HepG2 (cell line): ENCODE measurements around the gene UPK1B. TPM values are rescaled to one million over a fixed set of nuclear protein-coding genes. Genes with fewer than 3 reads are reported as not detected.

ENCODE experiments used
- ASH2L ChIP-seq: fragments of 300-600, 200-600 bp; sonication (generic); IDR thresholded peaks from 2 replicates; pipeline ENCODE4 v1.7.0; 2017; ENCODE audit warnings: low read depth, mild to moderate bottlenecking, moderate library complexity, mixed read lengths, low read length; ENCODE audit not compliant: insufficient read length
- FOXA1 ChIP-seq, 2 experiments: fragments of 450-650 bp in 1 of 2; sonication (generic) in 1 of 2; formaldehyde crosslinking in 1 of 2; IDR thresholded peaks; 2 replicates each; pipeline versions ENCODE4 v1.4.0 to v1.6.1; 2016 to 2020; ENCODE audit warnings: missing genetic modification reagents in 1 of 2
- FOXK1 ChIP-seq: sonication (generic); formaldehyde crosslinking; IDR thresholded peaks from 2 replicates; pipeline ENCODE4 v1.4.0; 2020; ENCODE audit warnings: low read depth, missing genetic modification reagents, borderline replicate concordance
- IKZF1 ChIP-seq: fragments of 450-650 bp; IDR thresholded peaks from 2 replicates; pipeline ENCODE4 v1.7.1; 2016
- KDM5A ChIP-seq: fragments of 200-600 bp; sonication (generic); IDR thresholded peaks from 2 replicates; pipeline ENCODE4 v1.7.0; 2018; ENCODE audit warnings: antibody characterized with exemption, mild to moderate bottlenecking, low read length, borderline replicate concordance
- KLF11 ChIP-seq: IDR thresholded peaks from 2 replicates; pipeline ENCODE4 v1.6.1; 2016; ENCODE audit warnings: missing compliant biosample characterization
- MEF2D ChIP-seq: sonication (generic); formaldehyde crosslinking; IDR thresholded peaks from 2 replicates; pipeline ENCODE4 v1.5.1; 2020; ENCODE audit warnings: mild to moderate bottlenecking, missing genetic modification reagents
- RARA ChIP-seq: IDR thresholded peaks from 2 replicates; pipeline ENCODE4 v1.6.1; 2016; ENCODE audit warnings: missing genetic modification reagents, missing compliant biosample characterization
- RBAK ChIP-seq: sonication (generic); formaldehyde crosslinking; IDR thresholded peaks from 2 replicates; pipeline ENCODE4 v1.5.1; 2020; ENCODE audit warnings: mild to moderate bottlenecking, missing genetic modification reagents
- THAP11 ChIP-seq: IDR thresholded peaks from 2 replicates; pipeline ENCODE4 v1.6.1; 2016; ENCODE audit warnings: missing biosample characterization, missing genetic modification reagents
- TMF1 ChIP-seq: sonication (generic); formaldehyde crosslinking; IDR thresholded peaks from 2 replicates; pipeline ENCODE4 v1.8.1; 2022; ENCODE audit warnings: low read depth, missing genetic modification reagents
- ZNF629 ChIP-seq: sonication (generic); formaldehyde crosslinking; conservative IDR thresholded peaks from 2 replicates; pipeline ENCODE4 v1.5.0; 2020; ENCODE audit warnings: missing genetic modification reagents
- ZNF678 ChIP-seq: sonication (generic); formaldehyde crosslinking; IDR thresholded peaks from 2 replicates; pipeline ENCODE4 v1.4.0; 2020; ENCODE audit warnings: mild to moderate bottlenecking, missing genetic modification reagents
- ZNF724P ChIP-seq: sonication (generic); formaldehyde crosslinking; IDR thresholded peaks from 2 replicates; pipeline ENCODE4 v1.8.0; 2022; ENCODE audit warnings: missing genetic modification reagents, borderline replicate concordance
- polyA plus RNA-seq, 8 experiments: library from polyadenylated mRNA; depleted of rRNA in 3 of 8; stranded (reverse) in 7 of 8; unstranded in 1 of 8; fragments of >200 nt; fragmentation: Illumina TruSeq in 4 of 8; extraction: Trizol in 4 of 8; gene quantifications; 2 replicates each; pipeline versions ENCODE4 v1.2.1 to v1.2.3, GENCODE V29; 2011 to 2016; ENCODE audit warnings: low read depth in 4 of 8, missing spikeins in 1 of 8, mixed read lengths in 1 of 8; ENCODE audit not compliant: insufficient read depth in 1 of 8
- total RNA-seq, 5 experiments: library from RNA; depleted of rRNA; stranded (reverse); fragments of >200 nt; fragmentation: Illumina TruSeq; extraction: Trizol; gene quantifications; 2 replicates each; pipeline ENCODE4 v1.2.3, GENCODE V29; 2016; ENCODE audit warnings: low read depth in 1 of 5
- TF ChIP-seq, protein P1 (sequence below): IDR thresholded peaks from 2 replicates; pipeline ENCODE4 v1.6.1; 2016; ENCODE audit warnings: low read depth
- TF ChIP-seq, protein P2 (sequence below): IDR thresholded peaks from 2 replicates; pipeline ENCODE4 v1.6.1; 2016; ENCODE audit warnings: missing compliant biosample characterization, missing genetic modification reagents, borderline replicate concordance
- TF ChIP-seq, protein P3 (sequence below): sonication (generic); formaldehyde crosslinking; IDR thresholded peaks from 2 replicates; pipeline ENCODE4 v1.8.0; 2022; ENCODE audit warnings: missing genetic modification reagents, mild to moderate bottlenecking, moderate library complexity, borderline replicate concordance
- TF ChIP-seq, protein P4 (sequence below): IDR thresholded peaks from 2 replicates; pipeline ENCODE4 v1.6.1; 2016
- TF ChIP-seq, protein P5 (sequence below): sonication (generic); formaldehyde crosslinking; IDR thresholded peaks from 2 replicates; pipeline ENCODE4 v1.4.0; 2020; ENCODE audit warnings: mild to moderate bottlenecking, low read depth, missing genetic modification reagents
- TF ChIP-seq, protein P6 (sequence below): IDR thresholded peaks from 2 replicates; pipeline ENCODE4 v1.6.1; 2012; ENCODE audit warnings: inconsistent platforms
- TF ChIP-seq, protein P7 (sequence below): sonication (generic); formaldehyde crosslinking; IDR thresholded peaks from 2 replicates; pipeline ENCODE4 v1.4.0; 2020; ENCODE audit warnings: missing genetic modification reagents

UPK1B gene
- total and polyA plus RNA-seq, 2 of the 13 experiments (the other 11 are each of a cell fraction or from before 2014, with no cell fraction given) = not detected

DNA sequence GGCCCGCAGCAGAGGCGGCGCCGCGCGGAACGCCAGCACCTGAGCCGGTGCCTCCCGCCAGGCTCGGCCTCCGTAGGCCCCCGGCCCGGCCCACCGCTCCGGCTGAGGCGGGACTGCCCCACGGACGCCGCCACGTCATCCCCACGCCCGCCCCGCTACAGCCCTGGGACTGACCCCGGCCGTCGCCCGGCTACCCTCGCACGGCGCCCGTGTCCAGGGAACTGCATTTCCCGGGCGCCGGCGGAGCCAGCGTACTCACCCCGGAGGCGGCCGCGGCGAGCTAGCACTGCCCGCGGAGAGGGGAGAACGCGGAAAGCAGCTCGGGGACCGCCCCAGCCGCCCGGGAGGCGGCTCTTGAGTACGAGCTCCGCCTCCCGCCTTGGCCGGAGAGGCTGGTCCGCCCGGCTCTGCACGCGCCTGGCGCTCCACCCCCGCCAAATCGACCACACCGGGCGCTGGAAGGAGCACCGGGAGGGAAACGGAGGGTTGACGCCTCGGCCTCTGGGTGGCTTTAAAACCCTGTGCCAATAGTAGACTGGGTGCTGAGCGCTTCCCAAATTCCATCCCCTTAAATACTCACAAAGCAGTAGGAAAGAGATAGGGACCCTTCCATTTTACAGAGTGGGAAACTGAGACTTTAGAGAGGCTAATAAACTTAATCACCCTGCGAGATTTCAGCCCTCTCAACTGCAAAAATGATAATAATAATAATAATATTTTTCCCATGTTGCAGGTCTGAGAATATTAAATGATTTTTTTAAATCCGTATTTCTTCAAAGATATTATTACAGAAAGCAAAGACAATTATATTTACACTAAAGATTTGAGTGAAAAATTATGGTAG is 67.4 kb downstream of the UPK1B start, which contains the start of gene B4GALT4 (continued):
- TF ChIP-seq ASH2L (peak; percentile 66), KLF11 (CRISPR knock-in tag) (no peak), ZNF678 (CRISPR knock-in tag) (no peak), KDM5A (no peak; the same call in 1 of the 2 replicates), FOXA1 (IDR thresholded peaks at IDR 0.05) (no peak), FOXA1 (CRISPR knock-in tag; IDR thresholded peaks at IDR 0.05) (no peak), TMF1 (CRISPR knock-in tag) (no peak), ZNF724P (CRISPR knock-in tag) (0 out of 2 replicates have a peak, but pooled peaks have one; percentile 17), FOXK1 (no peak), IKZF1 (no peak), ZNF629 (peak; percentile 94), THAP11 (CRISPR knock-in tag) (peak; percentile 44; the same call in 1 of the 2 replicates), RBAK (CRISPR knock-in tag) (no peak), RARA (CRISPR knock-in tag) (no peak), MEF2D (no peak)
- TF ChIP-seq, protein P1, sequence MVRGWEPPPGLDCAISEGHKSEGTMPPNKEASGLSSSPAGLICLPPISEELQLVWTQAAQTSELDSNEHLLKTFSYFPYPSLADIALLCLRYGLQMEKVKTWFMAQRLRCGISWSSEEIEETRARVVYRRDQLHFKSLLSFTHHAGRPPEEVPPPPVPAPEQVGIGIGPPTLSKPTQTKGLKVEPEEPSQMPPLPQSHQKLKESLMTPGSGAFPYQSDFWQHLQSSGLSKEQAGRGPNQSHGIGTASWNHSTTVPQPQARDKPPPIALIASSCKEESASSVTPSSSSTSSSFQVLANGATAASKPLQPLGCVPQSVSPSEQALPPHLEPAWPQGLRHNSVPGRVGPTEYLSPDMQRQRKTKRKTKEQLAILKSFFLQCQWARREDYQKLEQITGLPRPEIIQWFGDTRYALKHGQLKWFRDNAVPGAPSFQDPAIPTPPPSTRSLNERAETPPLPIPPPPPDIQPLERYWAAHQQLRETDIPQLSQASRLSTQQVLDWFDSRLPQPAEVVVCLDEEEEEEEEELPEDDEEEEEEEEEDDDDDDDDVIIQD (CRISPR knock-in tag) = no peak
- TF ChIP-seq, protein P2, sequence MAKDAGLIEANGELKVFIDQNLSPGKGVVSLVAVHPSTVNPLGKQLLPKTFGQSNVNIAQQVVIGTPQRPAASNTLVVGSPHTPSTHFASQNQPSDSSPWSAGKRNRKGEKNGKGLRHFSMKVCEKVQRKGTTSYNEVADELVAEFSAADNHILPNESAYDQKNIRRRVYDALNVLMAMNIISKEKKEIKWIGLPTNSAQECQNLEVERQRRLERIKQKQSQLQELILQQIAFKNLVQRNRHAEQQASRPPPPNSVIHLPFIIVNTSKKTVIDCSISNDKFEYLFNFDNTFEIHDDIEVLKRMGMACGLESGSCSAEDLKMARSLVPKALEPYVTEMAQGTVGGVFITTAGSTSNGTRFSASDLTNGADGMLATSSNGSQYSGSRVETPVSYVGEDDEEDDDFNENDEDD (CRISPR knock-in tag) = peak; percentile 92
- TF ChIP-seq, protein P3, sequence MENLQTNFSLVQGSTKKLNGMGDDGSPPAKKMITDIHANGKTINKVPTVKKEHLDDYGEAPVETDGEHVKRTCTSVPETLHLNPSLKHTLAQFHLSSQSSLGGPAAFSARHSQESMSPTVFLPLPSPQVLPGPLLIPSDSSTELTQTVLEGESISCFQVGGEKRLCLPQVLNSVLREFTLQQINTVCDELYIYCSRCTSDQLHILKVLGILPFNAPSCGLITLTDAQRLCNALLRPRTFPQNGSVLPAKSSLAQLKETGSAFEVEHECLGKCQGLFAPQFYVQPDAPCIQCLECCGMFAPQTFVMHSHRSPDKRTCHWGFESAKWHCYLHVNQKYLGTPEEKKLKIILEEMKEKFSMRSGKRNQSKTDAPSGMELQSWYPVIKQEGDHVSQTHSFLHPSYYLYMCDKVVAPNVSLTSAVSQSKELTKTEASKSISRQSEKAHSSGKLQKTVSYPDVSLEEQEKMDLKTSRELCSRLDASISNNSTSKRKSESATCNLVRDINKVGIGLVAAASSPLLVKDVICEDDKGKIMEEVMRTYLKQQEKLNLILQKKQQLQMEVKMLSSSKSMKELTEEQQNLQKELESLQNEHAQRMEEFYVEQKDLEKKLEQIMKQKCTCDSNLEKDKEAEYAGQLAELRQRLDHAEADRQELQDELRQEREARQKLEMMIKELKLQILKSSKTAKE (CRISPR knock-in tag) = 0 out of 2 replicates have a peak, but pooled peaks have one; percentile 39
- TF ChIP-seq, protein P4, sequence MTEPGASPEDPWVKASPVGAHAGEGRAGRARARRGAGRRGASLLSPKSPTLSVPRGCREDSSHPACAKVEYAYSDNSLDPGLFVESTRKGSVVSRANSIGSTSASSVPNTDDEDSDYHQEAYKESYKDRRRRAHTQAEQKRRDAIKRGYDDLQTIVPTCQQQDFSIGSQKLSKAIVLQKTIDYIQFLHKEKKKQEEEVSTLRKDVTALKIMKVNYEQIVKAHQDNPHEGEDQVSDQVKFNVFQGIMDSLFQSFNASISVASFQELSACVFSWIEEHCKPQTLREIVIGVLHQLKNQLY = no peak
- TF ChIP-seq, protein P5, sequence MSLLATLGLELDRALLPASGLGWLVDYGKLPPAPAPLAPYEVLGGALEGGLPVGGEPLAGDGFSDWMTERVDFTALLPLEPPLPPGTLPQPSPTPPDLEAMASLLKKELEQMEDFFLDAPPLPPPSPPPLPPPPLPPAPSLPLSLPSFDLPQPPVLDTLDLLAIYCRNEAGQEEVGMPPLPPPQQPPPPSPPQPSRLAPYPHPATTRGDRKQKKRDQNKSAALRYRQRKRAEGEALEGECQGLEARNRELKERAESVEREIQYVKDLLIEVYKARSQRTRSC (CRISPR knock-in tag) = 0 out of 2 replicates have a peak, but pooled peaks have one; percentile 35
- TF ChIP-seq, protein P6, sequence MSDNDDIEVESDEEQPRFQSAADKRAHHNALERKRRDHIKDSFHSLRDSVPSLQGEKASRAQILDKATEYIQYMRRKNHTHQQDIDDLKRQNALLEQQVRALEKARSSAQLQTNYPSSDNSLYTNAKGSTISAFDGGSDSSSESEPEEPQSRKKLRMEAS = peak; percentile 87
- TF ChIP-seq, protein P7, sequence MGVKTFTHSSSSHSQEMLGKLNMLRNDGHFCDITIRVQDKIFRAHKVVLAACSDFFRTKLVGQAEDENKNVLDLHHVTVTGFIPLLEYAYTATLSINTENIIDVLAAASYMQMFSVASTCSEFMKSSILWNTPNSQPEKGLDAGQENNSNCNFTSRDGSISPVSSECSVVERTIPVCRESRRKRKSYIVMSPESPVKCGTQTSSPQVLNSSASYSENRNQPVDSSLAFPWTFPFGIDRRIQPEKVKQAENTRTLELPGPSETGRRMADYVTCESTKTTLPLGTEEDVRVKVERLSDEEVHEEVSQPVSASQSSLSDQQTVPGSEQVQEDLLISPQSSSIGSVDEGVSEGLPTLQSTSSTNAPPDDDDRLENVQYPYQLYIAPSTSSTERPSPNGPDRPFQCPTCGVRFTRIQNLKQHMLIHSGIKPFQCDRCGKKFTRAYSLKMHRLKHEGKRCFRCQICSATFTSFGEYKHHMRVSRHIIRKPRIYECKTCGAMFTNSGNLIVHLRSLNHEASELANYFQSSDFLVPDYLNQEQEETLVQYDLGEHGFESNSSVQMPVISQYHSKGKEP (CRISPR knock-in tag) = no peak
